Measurements from ENCODE around the gene PARN.

Gene PARN

GRCh38 chr16:14562691-14563491 lies 67.2 kb downstream of the PARN start:
- H3K27me3 ChIP-seq (ENCODE audit: insufficient read depth, low read depth, severe bottlenecking) = no peaks in the 10 kb centered on the region
- H3K9me3 ChIP-seq (ENCODE audit: severe bottlenecking) = no peaks in the 10 kb centered on the region
- no peak overlapping the region for H3K4me3 ChIP-seq (ENCODE audit: low read depth, low read length)
- DNase-seq = peak; percentile 20
- 0 out of 2 replicates have a peak overlapping the region, but pooled peaks have one; percentile 26 for H3K27ac ChIP-seq
- H3K36me3 ChIP-seq = no peaks in the 10 kb centered on the region
- TF ChIP-seq, protein P1, sequence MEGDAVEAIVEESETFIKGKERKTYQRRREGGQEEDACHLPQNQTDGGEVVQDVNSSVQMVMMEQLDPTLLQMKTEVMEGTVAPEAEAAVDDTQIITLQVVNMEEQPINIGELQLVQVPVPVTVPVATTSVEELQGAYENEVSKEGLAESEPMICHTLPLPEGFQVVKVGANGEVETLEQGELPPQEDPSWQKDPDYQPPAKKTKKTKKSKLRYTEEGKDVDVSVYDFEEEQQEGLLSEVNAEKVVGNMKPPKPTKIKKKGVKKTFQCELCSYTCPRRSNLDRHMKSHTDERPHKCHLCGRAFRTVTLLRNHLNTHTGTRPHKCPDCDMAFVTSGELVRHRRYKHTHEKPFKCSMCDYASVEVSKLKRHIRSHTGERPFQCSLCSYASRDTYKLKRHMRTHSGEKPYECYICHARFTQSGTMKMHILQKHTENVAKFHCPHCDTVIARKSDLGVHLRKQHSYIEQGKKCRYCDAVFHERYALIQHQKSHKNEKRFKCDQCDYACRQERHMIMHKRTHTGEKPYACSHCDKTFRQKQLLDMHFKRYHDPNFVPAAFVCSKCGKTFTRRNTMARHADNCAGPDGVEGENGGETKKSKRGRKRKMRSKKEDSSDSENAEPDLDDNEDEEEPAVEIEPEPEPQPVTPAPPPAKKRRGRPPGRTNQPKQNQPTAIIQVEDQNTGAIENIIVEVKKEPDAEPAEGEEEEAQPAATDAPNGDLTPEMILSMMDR (IDR thresholded peaks at IDR 0.05; ENCODE audit: low read depth, low read length) = no peak

DNA sequence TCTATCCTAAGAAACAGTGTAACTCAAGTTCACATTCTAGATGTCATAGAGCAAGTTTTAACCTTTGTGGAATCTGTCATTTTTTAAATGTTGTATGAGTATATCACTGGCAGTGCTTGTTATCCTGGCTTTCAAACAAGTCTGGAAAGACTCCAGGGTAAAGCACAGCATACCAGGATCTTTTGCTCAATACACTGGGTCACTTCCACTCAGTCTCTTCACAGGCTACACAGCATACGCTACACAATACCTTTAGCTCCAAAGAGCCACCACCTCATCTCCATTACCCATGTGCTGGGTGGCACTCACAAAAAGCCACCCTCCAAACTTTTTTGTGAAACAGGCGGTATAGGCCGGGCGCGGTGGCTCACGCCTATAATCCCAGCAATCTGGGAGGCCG lies 69.5 kb downstream of the PARN start:
- no peaks in the 10 kb centered on the region for H3K27me3 ChIP-seq (ENCODE audit: insufficient read depth, low read depth, severe bottlenecking)
- TF ChIP-seq, protein P1 (IDR thresholded peaks at IDR 0.05; ENCODE audit: low read depth, low read length) = no peak
- H3K4me3 ChIP-seq (ENCODE audit: low read depth, low read length) = no peak overlapping the region
- H3K36me3 ChIP-seq = no peaks in the 10 kb centered on the region
- no peaks in the 10 kb centered on the region for H3K9me3 ChIP-seq (ENCODE audit: severe bottlenecking)
- H3K27ac ChIP-seq = no peak overlapping the region
- DNase-seq = no peak

DNA sequence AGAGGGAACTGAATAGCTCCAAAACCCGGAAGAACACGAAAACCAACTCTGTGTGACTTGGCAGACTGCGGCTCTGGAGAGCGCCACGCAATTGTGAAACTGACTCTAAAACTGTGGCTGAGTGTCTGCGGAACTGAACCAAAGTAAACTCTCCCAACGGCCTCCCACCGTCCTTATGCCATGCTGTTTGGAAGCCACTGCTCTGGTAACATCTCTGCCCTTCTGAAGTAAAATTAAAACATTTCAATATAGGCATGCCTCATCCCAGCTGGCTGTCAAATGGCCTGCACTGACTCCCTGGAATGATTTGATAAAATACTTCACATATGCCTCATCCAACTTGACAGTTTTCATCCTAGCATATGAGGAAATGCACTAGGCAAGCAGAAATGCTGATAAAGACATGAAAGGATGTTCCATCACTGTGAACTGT lies 70.2 kb downstream of the PARN start:
- Histone ChIP-seq H3K4me3 (ENCODE audit: low read depth, low read length) (no peak overlapping the region), H3K27me3 (ENCODE audit: insufficient read depth, low read depth, severe bottlenecking) (no peaks in the 10 kb centered on the region), H3K9me3 (ENCODE audit: severe bottlenecking) (no peaks in the 10 kb centered on the region), H3K36me3 (no peaks in the 10 kb centered on the region), H3K27ac (no peak overlapping the region)
- TF ChIP-seq, protein P1 (IDR thresholded peaks at IDR 0.05; ENCODE audit: low read depth, low read length) = no peak
- no peak for DNase-seq

GRCh38 chr16:14553447-14553846 lies 76.6 kb downstream of the PARN start:
- no peak for DNase-seq
- Histone ChIP-seq H3K4me3 (ENCODE audit: low read depth, low read length) (no peak overlapping the region), H3K9me3 (ENCODE audit: severe bottlenecking) (no peaks in the 10 kb centered on the region), H3K27me3 (ENCODE audit: insufficient read depth, low read depth, severe bottlenecking) (no peaks in the 10 kb centered on the region), H3K36me3 (peaks cover 13% of the 10 kb centered on the region), H3K27ac (no peak overlapping the region)
- TF ChIP-seq, protein P1 (IDR thresholded peaks at IDR 0.05; ENCODE audit: low read depth, low read length) = no peak

DNA sequence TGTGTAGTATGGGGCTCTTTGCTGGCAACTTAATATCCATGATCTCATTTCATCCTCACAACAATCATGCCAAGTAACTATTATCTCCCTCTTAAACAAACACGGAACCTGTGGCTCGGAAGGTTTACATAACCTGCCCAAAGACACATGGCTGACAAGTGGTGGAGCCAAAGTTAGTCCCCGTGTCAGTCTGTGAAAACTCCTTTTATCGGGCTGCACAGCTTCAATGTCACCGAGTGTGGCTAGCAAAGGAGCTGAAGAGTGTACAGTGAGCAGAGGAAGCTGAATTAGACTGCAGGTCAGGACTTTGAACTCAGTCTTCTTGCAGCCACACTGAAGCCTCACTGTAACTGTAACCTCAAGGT lies 80.3 kb downstream of the PARN start:
- Histone ChIP-seq H3K4me3 (ENCODE audit: low read depth, low read length) (no peak overlapping the region), H3K9me3 (ENCODE audit: severe bottlenecking) (no peaks in the 10 kb centered on the region), H3K27ac (no peak overlapping the region), H3K36me3 (peaks cover 13% of the 10 kb centered on the region), H3K27me3 (ENCODE audit: insufficient read depth, low read depth, severe bottlenecking) (no peaks in the 10 kb centered on the region)
- TF ChIP-seq, protein P1 (IDR thresholded peaks at IDR 0.05; ENCODE audit: low read depth, low read length) = no peak
- DNase-seq = no peak
